ENCODE results near the gene CNTNAP2. TPM values are rescaled to one million over a fixed set of nuclear protein-coding genes. Genes with fewer than 3 reads are reported as not detected.

CNTNAP2 gene
- total RNA-seq, 2 experiments from 2014 or later, result 0.28 TPM; not detected in 1

DNA sequence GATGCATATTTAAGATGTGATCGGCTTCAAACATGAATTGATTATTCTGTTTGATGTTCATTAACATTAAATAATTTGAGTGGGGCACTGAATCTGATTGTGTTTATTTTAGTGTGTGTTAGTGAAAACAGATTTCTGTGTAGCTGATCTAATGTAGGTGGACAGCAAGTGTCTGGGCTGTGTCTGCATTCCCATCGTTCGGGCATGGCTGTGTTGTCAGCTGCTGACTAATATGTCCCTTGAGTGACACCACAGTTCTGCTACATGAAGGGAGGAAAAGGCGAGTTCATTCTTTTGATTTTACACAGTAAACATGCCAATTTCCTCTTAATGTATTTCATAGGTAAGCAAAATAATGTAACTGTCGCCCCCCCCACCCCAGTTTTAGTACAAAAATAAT is 203.0 kb downstream of the CNTNAP2 start:
- no peaks in the 10 kb centered on the region for H3K4me1 ChIP-seq (ENCODE audit: insufficient read depth, low read length, poor library complexity, severe bottlenecking)
- POLR2A ChIA-PET, result interaction anchor here (0.6 kb wide), 2 partner anchors 37 to 130 kb away, joined by 3 to 5 read pairs; no protein-coding TSS in a partner anchor

DNA sequence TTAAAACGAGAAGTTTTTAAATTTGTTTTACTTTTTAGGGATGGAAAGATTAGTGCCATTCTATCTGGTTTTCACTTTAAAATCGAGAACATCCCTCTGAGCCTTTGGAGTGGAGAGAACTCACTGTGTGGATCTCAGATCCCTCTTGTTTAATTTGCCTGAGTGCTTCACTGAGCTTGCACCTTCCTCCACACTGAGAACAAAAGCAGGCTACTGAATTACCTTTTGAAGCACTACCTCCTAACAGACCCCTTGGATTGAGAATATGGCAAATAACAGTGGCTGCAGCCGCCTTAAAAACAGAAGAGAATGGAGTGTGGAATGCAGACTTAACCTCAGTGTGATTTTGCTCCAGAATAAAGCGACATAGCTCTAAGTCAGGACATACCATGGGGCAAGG is 204.7 kb downstream of the CNTNAP2 start:
- DNase-seq (ENCODE audit: low spot score), result no peak
- Histone ChIP-seq H3K27ac (ENCODE audit: low read depth, low read length, poor library complexity, severe bottlenecking) (no peak overlapping the region), H3K4me3 (ENCODE audit: low read depth, low read length, poor library complexity, severe bottlenecking) (no peak overlapping the region), H3K36me3 (ENCODE audit: insufficient read depth, low read length) (no peaks in the 10 kb centered on the region), H4K20me1 (ENCODE audit: insufficient read depth, low read length) (no peaks in the 10 kb centered on the region), H3K79me2 (ENCODE audit: insufficient read depth, low read depth, low read length) (no peaks in the 10 kb centered on the region), H3K4me1 (ENCODE audit: insufficient read depth, low read length, poor library complexity, severe bottlenecking) (no peaks in the 10 kb centered on the region), H3K9me3 (ENCODE audit: low read length) (no peaks in the 10 kb centered on the region), H2AFZ (ENCODE audit: low read length) (no peak overlapping the region), H3K9me2 (ENCODE audit: insufficient read depth, low read length) (no peaks in the 10 kb centered on the region), H3K4me2 (ENCODE audit: low read length) (no peak overlapping the region; the same call in 1 of the 2 replicates)
- TF ChIP-seq, protein P1, sequence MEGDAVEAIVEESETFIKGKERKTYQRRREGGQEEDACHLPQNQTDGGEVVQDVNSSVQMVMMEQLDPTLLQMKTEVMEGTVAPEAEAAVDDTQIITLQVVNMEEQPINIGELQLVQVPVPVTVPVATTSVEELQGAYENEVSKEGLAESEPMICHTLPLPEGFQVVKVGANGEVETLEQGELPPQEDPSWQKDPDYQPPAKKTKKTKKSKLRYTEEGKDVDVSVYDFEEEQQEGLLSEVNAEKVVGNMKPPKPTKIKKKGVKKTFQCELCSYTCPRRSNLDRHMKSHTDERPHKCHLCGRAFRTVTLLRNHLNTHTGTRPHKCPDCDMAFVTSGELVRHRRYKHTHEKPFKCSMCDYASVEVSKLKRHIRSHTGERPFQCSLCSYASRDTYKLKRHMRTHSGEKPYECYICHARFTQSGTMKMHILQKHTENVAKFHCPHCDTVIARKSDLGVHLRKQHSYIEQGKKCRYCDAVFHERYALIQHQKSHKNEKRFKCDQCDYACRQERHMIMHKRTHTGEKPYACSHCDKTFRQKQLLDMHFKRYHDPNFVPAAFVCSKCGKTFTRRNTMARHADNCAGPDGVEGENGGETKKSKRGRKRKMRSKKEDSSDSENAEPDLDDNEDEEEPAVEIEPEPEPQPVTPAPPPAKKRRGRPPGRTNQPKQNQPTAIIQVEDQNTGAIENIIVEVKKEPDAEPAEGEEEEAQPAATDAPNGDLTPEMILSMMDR (conservative IDR thresholded peaks at IDR 0.05; ENCODE audit: low read length), result no peak
- ChIA-PET CTCF (ENCODE audit: unreplicated experiment) (no interaction called here), POLR2A (no interaction called here)
- BruUV-seq (replicated peaks), result no TSS peak
- intact Hi-C loops (cut with micrococcal nuclease; ENCODE audit: unreplicated experiment), result no loop called here

More for the DNA sequence above, 203.0 kb downstream of the CNTNAP2 start:
- H4K20me1 ChIP-seq (ENCODE audit: insufficient read depth, low read length), result no peaks in the 10 kb centered on the region
- TF ChIP-seq, protein P1 (conservative IDR thresholded peaks at IDR 0.05; ENCODE audit: low read length), result no peak
- no peak for TF ChIP-seq EZH2phosphoT487 (IDR thresholded peaks at IDR 0.05; ENCODE audit: borderline replicate concordance, low read depth, low read length)
- no peak overlapping the region for H3K4me3 ChIP-seq (ENCODE audit: low read depth, low read length, poor library complexity, severe bottlenecking)
- no peak overlapping the region for H2AFZ ChIP-seq (ENCODE audit: low read length)
- no peaks in the 10 kb centered on the region for H3K36me3 ChIP-seq (ENCODE audit: insufficient read depth, low read length)
- H3K9me2 ChIP-seq (ENCODE audit: insufficient read depth, low read length), result no peaks in the 10 kb centered on the region
- H3K9me3 ChIP-seq (ENCODE audit: low read length), result no peaks in the 10 kb centered on the region
- BruUV-seq (replicated peaks), result no TSS peak
- H3K4me2 ChIP-seq (ENCODE audit: low read length), result no peak overlapping the region
- intact Hi-C loops (cut with micrococcal nuclease; ENCODE audit: unreplicated experiment), result no loop called here
- no peaks in the 10 kb centered on the region for H3K79me2 ChIP-seq (ENCODE audit: insufficient read depth, low read depth, low read length)
- no peak for DNase-seq (ENCODE audit: low spot score)
- CTCF ChIA-PET (ENCODE audit: unreplicated experiment), result no interaction called here
- no peak overlapping the region for H3K27ac ChIP-seq (ENCODE audit: low read depth, low read length, poor library complexity, severe bottlenecking)

DNA sequence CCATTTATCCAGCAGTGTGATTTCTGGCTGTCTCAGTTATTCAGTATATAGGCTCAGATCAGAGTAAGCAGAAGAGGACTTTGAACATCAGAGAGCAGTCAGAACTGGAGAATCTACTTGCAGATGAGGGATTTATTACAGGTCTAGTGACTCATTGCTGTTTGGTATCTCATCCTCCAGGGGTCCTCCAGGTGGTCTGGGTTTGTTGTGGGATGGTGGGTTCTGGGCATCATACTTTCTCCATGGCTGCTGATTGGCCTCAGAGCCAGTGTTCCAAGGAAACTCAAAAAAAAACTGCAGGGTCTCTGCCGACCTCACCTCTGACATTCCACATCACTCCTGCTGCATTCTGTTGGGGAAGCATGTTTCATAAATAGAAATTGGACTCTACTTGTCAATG is 214.8 kb downstream of the CNTNAP2 start:
- TF ChIP-seq, protein P1 (conservative IDR thresholded peaks at IDR 0.05; ENCODE audit: low read length), result no peak
- TF ChIP-seq EZH2phosphoT487 (IDR thresholded peaks at IDR 0.05; ENCODE audit: borderline replicate concordance, low read depth, low read length), result no peak
- Histone ChIP-seq H4K20me1 (ENCODE audit: insufficient read depth, low read length) (no peaks in the 10 kb centered on the region), H3K79me2 (ENCODE audit: insufficient read depth, low read depth, low read length) (no peaks in the 10 kb centered on the region), H3K9me2 (ENCODE audit: insufficient read depth, low read length) (no peaks in the 10 kb centered on the region), H3K4me1 (ENCODE audit: insufficient read depth, low read length, poor library complexity, severe bottlenecking) (no peaks in the 10 kb centered on the region), H2AFZ (ENCODE audit: low read length) (no peak overlapping the region), H3K9me3 (ENCODE audit: low read length) (no peaks in the 10 kb centered on the region), H3K4me3 (ENCODE audit: low read depth, low read length, poor library complexity, severe bottlenecking) (no peak overlapping the region), H3K36me3 (ENCODE audit: insufficient read depth, low read length) (no peaks in the 10 kb centered on the region), H3K4me2 (ENCODE audit: low read length) (no peak overlapping the region), H3K27ac (ENCODE audit: low read depth, low read length, poor library complexity, severe bottlenecking) (no peak overlapping the region)
- no peak for DNase-seq (ENCODE audit: low spot score)
- ChIA-PET POLR2A (no interaction called here), CTCF (ENCODE audit: unreplicated experiment) (no interaction called here)
- BruUV-seq (replicated peaks), result no TSS peak
- intact Hi-C loops (cut with micrococcal nuclease; ENCODE audit: unreplicated experiment), result no loop called here
